Stromal cell of bone marrow (primary cell): ENCODE results near the gene VASP.

Experiments used
- DNase-seq: peaks from one replicate; pipeline ENCODE4 v3.0.0-alpha.2; 2012; ENCODE audit warnings: low read depth

VASP gene

GRCh38 chr19:45515807-45516401 lies 8.6 kb downstream of the VASP start:
- no peak for DNase-seq

GRCh38 chr19:45517238-45517637 lies 10.0 kb downstream of the VASP start:
- DNase-seq = no peak

GRCh38 chr19:45517641-45518468 lies 10.6 kb downstream of the VASP start:
- DNase-seq = no peak

- no peak for DNase-seq
These were observed 11.2 kb downstream of the VASP start for GRCh38 chr19:45518469-45518826.

GRCh38 chr19:45522010-45522941 lies 15.0 kb downstream of the VASP start:
- no peak for DNase-seq

GRCh38 chr19:45523642-45524256 lies 16.5 kb downstream of the VASP start:
- DNase-seq = peak; percentile 77

- no peak for DNase-seq
These were observed 17.4 kb downstream of the VASP start for GRCh38 chr19:45524575-45525129.

- DNase-seq = peak; percentile 22
These were observed 18.9 kb downstream of the VASP start for GRCh38 chr19:45526143-45526542.

- DNase-seq = no peak
These were observed 19.7 kb downstream of the VASP start for GRCh38 chr19:45526971-45527370.

GRCh38 chr19:45527731-45528130 lies 20.5 kb downstream of the VASP start:
- DNase-seq = no peak

GRCh38 chr19:45528149-45528743 lies 21.0 kb downstream of the VASP start:
- no peak for DNase-seq

- DNase-seq = no peak
These were observed 21.6 kb downstream of the VASP start for GRCh38 chr19:45528744-45529419.

GRCh38 chr19:45529420-45529785 lies 22.1 kb downstream of the VASP start:
- no peak for DNase-seq

GRCh38 chr19:45531349-45531748 lies 24.1 kb downstream of the VASP start:
- no peak for DNase-seq

GRCh38 chr19:45539459-45539858 lies 32.2 kb downstream of the VASP start:
- no peak for DNase-seq

- DNase-seq = no peak
These were observed 35.0 kb downstream of the VASP start for GRCh38 chr19:45542234-45542668.

- no peak for DNase-seq
These were observed 40.0 kb downstream of the VASP start for GRCh38 chr19:45547211-45547770.

GRCh38 chr19:45547965-45548609 lies 40.8 kb downstream of the VASP start:
- no peak for DNase-seq

- DNase-seq = no peak
These were observed 46.2 kb downstream of the VASP start for GRCh38 chr19:45553464-45553863.

- no peak for DNase-seq
These were observed 47.2 kb downstream of the VASP start for GRCh38 chr19:45554481-45554880.
